Common myeloid progenitor, CD34-positive (primary cell): Measurements from ENCODE around the gene FAAP24.
"Not testable (repeated sequence)": the region's sequence is repeated elsewhere in the genome, so short reads cannot be mapped to it uniquely, and the experiment has no call there.

Experiments
- CTCF ChIA-PET: fragments of 350-600 bp; sonication (Branson Sonifier 250); formaldehyde crosslinking; loops from one replicate; lab custom pipeline; 2021; ENCODE audit warnings: antibody characterized with exemption; lab: Charles Lee
- POLR2A ChIA-PET: fragments of 350-600 bp; sonication (Branson Sonifier 250); formaldehyde crosslinking; loops from one replicate; lab custom pipeline; 2021; ENCODE audit warnings: antibody characterized with exemption; lab: Charles Lee
- DNase-seq, 3 donors: peaks; one replicate each; pipeline versions ENCODE4 v3.0.0 to v3.0.0-alpha.2; 2013
- H3K27ac ChIP-seq, 2 experiments: 1 replicate in 1 of 2; 2 replicates in 1 of 2; pipeline ENCODE4 v1.7.0; 2013; ENCODE audit warnings: inconsistent platforms in 2 of 2, low read length in 2 of 2, mild to moderate bottlenecking in 2 of 2, low read depth in 1 of 2, moderate library complexity in 1 of 2; ENCODE audit not compliant: severe bottlenecking in 2 of 2, insufficient read depth in 1 of 2, poor library complexity in 1 of 2
- H3K27me3 ChIP-seq, 5 experiments: replicated peaks in 2 of 5; 1 replicate in 3 of 5; 2 replicates in 2 of 5; pipeline versions ENCODE4 v1.6.1 to v1.7.0; 2013; ENCODE audit warnings: low read length in 4 of 5, mild to moderate bottlenecking in 2 of 5, moderate library complexity in 2 of 5, inconsistent platforms in 1 of 5; ENCODE audit not compliant: insufficient read depth in 5 of 5, control insufficient read depth in 4 of 5
- H3K36me3 ChIP-seq, 4 experiments: 1 replicate in 2 of 4; 2 replicates in 2 of 4; pipeline versions ENCODE4 v1.6.1 to v1.7.0; 2013; ENCODE audit warnings: low read length in 3 of 4, control low read depth in 1 of 4, mild to moderate bottlenecking in 1 of 4; ENCODE audit not compliant: control insufficient read depth in 4 of 4, insufficient read depth in 4 of 4
- H3K4me1 ChIP-seq, 4 experiments: 1 replicate in 3 of 4; 2 replicates in 1 of 4; pipeline versions ENCODE4 v1.6.1 to v1.7.1; 2013; ENCODE audit warnings: low read length in 3 of 4, mild to moderate bottlenecking in 3 of 4, control low read depth in 1 of 4, inconsistent platforms in 1 of 4, moderate library complexity in 1 of 4; ENCODE audit not compliant: control insufficient read depth in 4 of 4, insufficient read depth in 4 of 4; ENCODE audit errors: control extremely low read depth in 1 of 4
- H3K4me3 ChIP-seq, 7 experiments: 1 replicate in 4 of 7; 2 replicates in 3 of 7; pipeline versions ENCODE4 v1.5.1 to v1.7.0; 2013; ENCODE audit warnings: mild to moderate bottlenecking in 7 of 7, low read length in 6 of 7, moderate library complexity in 6 of 7, inconsistent platforms in 2 of 7, low read depth in 2 of 7, control low read depth in 1 of 7; ENCODE audit not compliant: insufficient read depth in 4 of 7, control insufficient read depth in 1 of 7; ENCODE audit errors: extremely low read depth in 1 of 7
- H3K9me3 ChIP-seq, 5 experiments: 1 replicate in 4 of 5; 2 replicates in 1 of 5; pipeline versions ENCODE4 v1.6.1 to v1.7.1; 2013; ENCODE audit warnings: low read length in 4 of 5, mild to moderate bottlenecking in 2 of 5, inconsistent platforms in 1 of 5, low read depth in 1 of 5, moderate library complexity in 1 of 5; ENCODE audit not compliant: control insufficient read depth in 4 of 5, insufficient read depth in 2 of 5; ENCODE audit errors: control extremely low read depth in 1 of 5
- WGBS: methylation state at CpG from one replicate; pipeline ENCODE4 v1.1.5; 2013; ENCODE audit not compliant: insufficient coverage; 5-methylcytosine and 5-hydroxymethylcytosine counted together

Gene FAAP24

DNA sequence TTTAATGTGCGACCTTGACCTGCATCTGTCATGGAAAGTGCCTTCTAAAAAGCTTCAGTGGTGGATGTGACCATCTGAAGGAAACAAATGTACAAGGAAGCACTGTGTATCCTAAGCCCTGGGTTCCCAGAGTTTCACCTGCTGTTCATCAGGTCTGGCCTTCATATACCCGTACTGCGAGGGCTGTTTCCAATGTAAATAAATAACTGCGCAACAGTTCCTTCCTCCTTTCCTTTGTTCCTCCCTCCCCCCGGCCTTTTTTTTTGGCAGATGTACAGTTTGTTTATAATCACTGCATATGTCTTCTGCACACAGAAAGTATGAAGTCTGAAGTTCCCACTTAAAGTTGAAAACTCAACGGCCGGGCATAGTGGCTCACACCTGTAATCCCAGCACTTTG, 5.2 kb downstream of the FAAP24 start:
- ChIA-PET POLR2A (interaction anchor here (0.6 kb wide), 1 partner anchor 158 kb away, joined by 3 read pairs; no protein-coding TSS in a partner anchor), CTCF (interaction anchor here (1.7 to 4.7 kb wide), 4 partner anchors 13 to 148 kb away, joined by 4 to 38 read pairs (median 10); no protein-coding TSS in a partner anchor)
- Histone ChIP-seq H3K27me3 (no peaks in the 10 kb centered on the region), H3K36me3 (peaks cover 0 to 9% (median under 1%) of the 10 kb centered on the region in 4 experiments), H3K9me3 (no peaks in the 10 kb centered on the region), H3K4me3 (no peak overlapping the region), H3K4me1 (peaks cover 0 to 3% (median 2%) of the 10 kb centered on the region in 4 experiments), H3K27ac (no peak overlapping the region)
- DNase-seq: no peak
- 93% methylated on average over 6 of the region's 7 CpGs for WGBS

GRCh38 chr19:32977813-32978212, 5.8 kb downstream of the FAAP24 start:
- DNase-seq, H3K36me3 ChIP-seq, H3K4me3 ChIP-seq, H3K27me3 ChIP-seq, H3K9me3 ChIP-seq, H3K27ac ChIP-seq, H3K4me1 ChIP-seq: not testable (repeated sequence)
- CTCF ChIA-PET: interaction anchor here (1.0 to 4.7 kb wide), 4 partner anchors 14 to 206 kb away, joined by 4 to 38 read pairs (median 10); no protein-coding TSS in a partner anchor
- POLR2A ChIA-PET: interaction anchor here (0.6 kb wide), 1 partner anchor 157 kb away, joined by 3 read pairs; no protein-coding TSS in a partner anchor
- WGBS: 100% methylated on average over 1 of the region's 4 CpGs

GRCh38 chr19:32979807-32980206, 7.8 kb downstream of the FAAP24 start:
- H3K4me1 ChIP-seq, H3K9me3 ChIP-seq, H3K27me3 ChIP-seq, POLR2A ChIA-PET, H3K27ac ChIP-seq, CTCF ChIA-PET, DNase-seq, H3K4me3 ChIP-seq, H3K36me3 ChIP-seq: not testable (repeated sequence)
- 94% methylated on average over 3 of the region's 7 CpGs for WGBS

DNA sequence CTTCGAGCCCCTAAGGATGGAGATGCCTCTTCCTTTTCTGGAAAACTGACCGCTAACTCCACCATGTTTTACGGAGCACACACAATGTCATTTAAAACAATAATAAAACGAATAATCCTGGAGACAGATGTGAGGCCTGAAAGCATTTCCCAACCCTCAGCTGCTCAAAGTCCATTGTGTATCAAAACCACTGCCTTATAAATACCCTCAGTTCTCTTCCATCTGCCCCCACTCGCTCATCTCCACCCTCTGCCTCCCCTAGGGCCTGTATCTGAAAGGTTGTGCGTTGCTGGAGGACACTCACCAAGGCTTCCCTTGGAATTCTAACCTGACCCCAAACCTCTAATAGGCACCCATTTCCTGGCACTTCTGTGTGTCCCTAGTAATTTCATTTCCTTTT, 10.4 kb downstream of the FAAP24 start:
- WGBS: 100% methylated on average over 2 of the region's 6 CpGs
- DNase-seq, H3K27me3 ChIP-seq, H3K4me3 ChIP-seq, H3K4me1 ChIP-seq, CTCF ChIA-PET, H3K27ac ChIP-seq, H3K9me3 ChIP-seq, H3K36me3 ChIP-seq, POLR2A ChIA-PET: not testable (repeated sequence)

DNA sequence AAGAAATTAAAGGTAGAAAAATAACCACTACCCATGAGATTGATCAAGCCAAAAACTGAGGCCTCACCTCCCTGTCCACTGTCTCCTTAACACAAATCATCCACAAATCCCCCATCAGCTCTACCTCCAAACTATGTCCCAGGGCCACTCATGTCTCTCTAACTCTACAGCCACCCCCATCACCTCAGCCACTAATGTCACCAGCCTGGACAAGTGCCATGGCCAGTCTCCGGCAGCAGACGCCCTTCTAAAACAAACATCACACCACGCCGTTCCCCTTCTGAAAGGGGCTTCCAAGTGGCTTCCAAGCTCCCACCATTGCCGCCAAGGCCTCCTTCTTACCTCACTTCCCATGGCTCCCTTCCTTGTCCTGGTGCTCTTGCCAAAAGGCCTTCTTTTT, 16.2 kb downstream of the FAAP24 start:
- DNase-seq, CTCF ChIA-PET, POLR2A ChIA-PET, H3K36me3 ChIP-seq, H3K4me3 ChIP-seq, H3K27ac ChIP-seq, H3K4me1 ChIP-seq, H3K27me3 ChIP-seq, H3K9me3 ChIP-seq: not testable (repeated sequence)
- 100% methylated on average over 3 of the region's 5 CpGs for WGBS

- ChIA-PET CTCF (no interaction called here), POLR2A (interaction anchor here (0.6 kb wide), 1 partner anchor 56 kb away, joined by 4 read pairs; no protein-coding TSS in a partner anchor)
- Histone ChIP-seq H3K36me3 (no peaks in the 10 kb centered on the region), H3K27me3 (peaks cover 0 to 3% (median 2%) of the 10 kb centered on the region in 5 experiments), H3K27ac (no peak overlapping the region), H3K9me3 (no peaks in the 10 kb centered on the region), H3K4me3 (no peak overlapping the region), H3K4me1 (peaks cover 0 to 4% (median 1%) of the 10 kb centered on the region in 4 experiments)
- DNase-seq: no peak
- 86% methylated on average over 4 of the region's 5 CpGs for WGBS
Observed at GRCh38 chr19:32988724-32989123, 16.7 kb downstream of the FAAP24 start.

DNA sequence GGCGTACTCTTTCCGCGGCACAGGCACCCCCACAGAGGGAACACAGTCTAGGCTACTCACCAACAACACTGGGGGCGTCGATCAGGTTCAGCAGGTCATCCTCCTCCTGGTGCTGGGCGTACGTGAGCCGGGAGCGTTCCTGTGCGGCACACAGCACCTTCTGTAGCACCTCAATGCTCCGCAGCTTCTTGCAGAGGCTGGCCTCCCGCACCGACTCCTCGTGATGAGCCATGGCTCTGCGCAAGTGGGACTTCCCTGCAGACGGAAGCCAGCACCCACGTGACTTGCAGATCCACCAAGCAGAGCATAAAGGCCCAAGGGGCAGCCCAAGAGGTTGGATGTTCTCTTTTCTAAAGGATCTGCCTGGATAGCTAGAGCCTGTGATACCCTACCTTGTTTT, 23.9 kb downstream of the FAAP24 start:
- CTCF ChIA-PET, H3K9me3 ChIP-seq, H3K27ac ChIP-seq, H3K4me1 ChIP-seq, POLR2A ChIA-PET, H3K4me3 ChIP-seq, H3K36me3 ChIP-seq, DNase-seq: not testable (repeated sequence)
- H3K27me3 ChIP-seq: peaks cover 0 to 11% (median 4%) of the 10 kb centered on the region in 5 experiments
- WGBS: 97% methylated on average over 11 of the region's 17 CpGs
